ENCODE data around the gene MSANTD2. TPM values are rescaled to one million over a fixed set of nuclear protein-coding genes. Genes with fewer than 3 reads are reported as not detected.

The MSANTD2 gene
- total and polyA plus RNA-seq, 2 donors (not counting 1 experiment from before 2014, with no cell fraction given): 11.1 to 26.8 TPM

DNA sequence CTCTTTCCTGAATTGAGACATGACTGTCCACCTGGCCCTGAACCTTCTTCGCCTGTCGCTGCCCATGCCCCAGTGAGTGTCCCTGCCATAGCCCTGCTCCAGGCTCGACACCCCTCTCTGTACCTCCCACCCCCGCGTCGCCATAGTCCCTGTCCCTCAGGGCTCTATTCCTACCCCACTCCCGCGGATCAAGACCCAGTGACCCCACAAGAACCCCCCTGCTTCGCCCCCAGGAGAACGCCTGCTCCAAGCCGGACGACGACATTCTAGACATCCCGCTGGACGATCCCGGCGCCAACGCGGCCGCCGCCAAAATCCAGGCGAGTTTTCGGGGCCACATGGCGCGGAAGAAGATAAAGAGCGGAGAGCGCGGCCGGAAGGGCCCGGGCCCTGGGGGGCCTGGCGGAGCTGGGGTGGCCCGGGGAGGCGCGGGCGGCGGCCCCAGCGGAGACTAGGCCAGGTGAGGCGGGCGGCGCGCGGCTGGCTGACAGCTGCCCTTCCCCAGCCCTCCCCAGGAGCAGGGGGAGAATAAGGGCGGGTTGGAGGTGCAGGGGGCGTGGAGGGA, 54.9 kb downstream of the MSANTD2 start:
- H3K9me3 Mint-ChIP-seq (ENCODE audit: insufficient read depth): no peaks in the 10 kb centered on the region
- Histone ChIP-seq H3K4me2 (replicated peaks; ENCODE audit: low read depth, low read length, poor library complexity, severe bottlenecking) (peak overlapping the region; percentile 97), H3K4me3 (ENCODE audit: control extremely low read depth in 1 of 5, extremely low read depth in 1 of 5, insufficient read depth in 1 of 5, low read depth in 2 of 5, low read length in 4 of 5) (peak overlapping the region in 4 of 5 experiments; percentile 72 to 97 (median 84)), H3K79me2 (ENCODE audit: control insufficient read depth, insufficient read depth, low read length) (peaks cover 5% of the 10 kb centered on the region), H3K9me3 (ENCODE audit: control extremely low read depth in 1 of 3, control insufficient read depth in 2 of 3, insufficient read depth in 1 of 3, low read length in 2 of 3) (no peaks in the 10 kb centered on the region), H3K27ac (ENCODE audit: low read length in 2 of 2) (no peak overlapping the region), H3K9ac (ENCODE audit: low read length) (peak overlapping the region; percentile 79), H3K36me3 (replicated peaks in 1 of 2; ENCODE audit: control extremely low read depth in 1 of 2, control insufficient read depth in 1 of 2, extremely low read depth in 1 of 2, insufficient read depth in 2 of 2, low read length in 1 of 2) (no peaks in the 10 kb centered on the region), H3K27me3 (replicated peaks in 1 of 4; ENCODE audit: control extremely low read depth in 1 of 4, control insufficient read depth in 3 of 4, insufficient read depth in 4 of 4, low read length in 3 of 4) (peaks cover 0 to 10% (median 0%) of the 10 kb centered on the region in 4 experiments), H4K20me1 (ENCODE audit: control insufficient read depth, insufficient read depth, low read length, poor library complexity, severe bottlenecking) (no peaks in the 10 kb centered on the region), H2AFZ (ENCODE audit: insufficient read depth, low read depth, low read length, poor library complexity, severe bottlenecking) (peak overlapping the region; percentile 93), H3K4me1 (ENCODE audit: control insufficient read depth in 2 of 2, insufficient read depth in 2 of 2, low read length in 2 of 2) (peaks cover 28 to 46% of the 10 kb centered on the region in 2 donors)
- WGBS (ENCODE audit: insufficient coverage): 93% methylated on average over 30 of the region's 44 CpGs
- TF ChIP-seq EZH2 (IDR thresholded peaks at IDR 0.05; ENCODE audit: borderline replicate concordance, insufficient read depth, low read depth, low read length, poor library complexity, severe bottlenecking) (no peak), CTCF (IDR thresholded peaks at IDR 0.05) (no peak)
- H3K4me1 Mint-ChIP-seq: peaks cover 38% of the 10 kb centered on the region
- DNase-seq (no peak), ATAC-seq (ENCODE audit: low read depth) (no peak)
- intact Hi-C loops (cut with micrococcal nuclease): loop anchor here (5.0 kb wide), 2 partner anchors 123 to 207 kb away; partner anchors contain the start of genes CCDC15 and TBRG1
- H3K4me3 Mint-ChIP-seq: peak overlapping the region; percentile 71
- no peaks in the 10 kb centered on the region for H3K27me3 Mint-ChIP-seq
- ChIA-PET POLR2A (interaction anchor here (0.7 to 2.1 kb wide), 4 partner anchors 13 to 72 kb away, joined by 4 to 9 read pairs (median 7); partner anchors contain the start of genes MSANTD2, SIAE and SPA17), CTCF (interaction anchor here (1.3 to 9.8 kb wide), 7 partner anchors 10 to 122 kb away, joined by 3 to 153 read pairs (median 5); partner anchors contain the start of genes ESAM and TBRG1)
- peak overlapping the region; percentile 77 for H3K27ac Mint-ChIP-seq

DNA sequence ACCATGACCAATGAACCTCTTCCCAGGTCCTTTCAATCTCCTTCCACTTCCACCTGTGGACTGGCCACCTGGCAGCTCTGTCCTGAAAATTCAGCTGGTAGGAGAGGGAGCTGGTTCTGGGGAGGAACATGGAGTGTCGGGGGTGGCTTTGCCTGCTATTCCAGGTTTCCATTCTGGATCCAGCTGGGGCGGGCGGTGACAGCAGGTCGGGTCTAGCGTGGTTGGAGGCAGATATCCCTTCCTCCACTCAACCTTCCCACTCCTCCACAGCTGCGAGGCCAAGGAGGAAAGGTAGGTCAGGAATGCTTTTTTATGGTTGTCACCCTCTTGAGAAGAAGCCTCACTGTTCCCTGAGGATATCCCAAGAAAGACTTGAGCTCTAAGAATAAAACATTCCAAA, 57.2 kb downstream of the MSANTD2 start:
- Histone ChIP-seq H4K20me1 (ENCODE audit: control insufficient read depth, insufficient read depth, low read length, poor library complexity, severe bottlenecking) (no peaks in the 10 kb centered on the region), H3K27ac (ENCODE audit: low read length in 2 of 2) (no peak overlapping the region), H3K9ac (ENCODE audit: low read length) (no peak overlapping the region), H3K4me2 (replicated peaks; ENCODE audit: low read depth, low read length, poor library complexity, severe bottlenecking) (no peak overlapping the region), H2AFZ (ENCODE audit: insufficient read depth, low read depth, low read length, poor library complexity, severe bottlenecking) (no peak overlapping the region), H3K79me2 (ENCODE audit: control insufficient read depth, insufficient read depth, low read length) (peaks cover 5% of the 10 kb centered on the region), H3K4me3 (ENCODE audit: control extremely low read depth in 1 of 5, extremely low read depth in 1 of 5, insufficient read depth in 1 of 5, low read depth in 2 of 5, low read length in 4 of 5) (no peak overlapping the region), H3K4me1 (ENCODE audit: control insufficient read depth in 2 of 2, insufficient read depth in 2 of 2, low read length in 2 of 2) (peaks cover 11 to 33% of the 10 kb centered on the region in 2 donors), H3K36me3 (replicated peaks in 1 of 2; ENCODE audit: control extremely low read depth in 1 of 2, control insufficient read depth in 1 of 2, extremely low read depth in 1 of 2, insufficient read depth in 2 of 2, low read length in 1 of 2) (no peaks in the 10 kb centered on the region), H3K27me3 (replicated peaks in 1 of 4; ENCODE audit: control extremely low read depth in 1 of 4, control insufficient read depth in 3 of 4, insufficient read depth in 4 of 4, low read length in 3 of 4) (peaks cover 0 to 13% (median 2%) of the 10 kb centered on the region in 4 experiments), H3K9me3 (ENCODE audit: control extremely low read depth in 1 of 3, control insufficient read depth in 2 of 3, insufficient read depth in 1 of 3, low read length in 2 of 3) (no peaks in the 10 kb centered on the region)
- Mint-ChIP-seq H3K27ac (no peak overlapping the region), H3K4me3 (no peak overlapping the region), H3K4me1 (peaks cover 25% of the 10 kb centered on the region), H3K27me3 (no peaks in the 10 kb centered on the region), H3K9me3 (ENCODE audit: insufficient read depth) (no peaks in the 10 kb centered on the region)
- ATAC-seq (ENCODE audit: low read depth): no peak
- intact Hi-C loops (cut with micrococcal nuclease): no loop called here
- POLR2A ChIA-PET: no interaction called here
- WGBS (ENCODE audit: insufficient coverage): no CpG with 5 or more reads among the region's 6 CpGs
- no peak for DNase-seq
- TF ChIP-seq CTCF (IDR thresholded peaks at IDR 0.05) (no peak), EZH2 (IDR thresholded peaks at IDR 0.05; ENCODE audit: borderline replicate concordance, insufficient read depth, low read depth, low read length, poor library complexity, severe bottlenecking) (no peak)
- CTCF ChIA-PET: interaction anchor here (1.2 to 3.0 kb wide), 5 partner anchors 10 to 74 kb away, joined by 3 to 18 read pairs (median 9); partner anchors contain the start of gene VSIG2

Measured in B cell (primary cell).